IPS DF 6.9 (cell line): Measurements from ENCODE around the gene WWOX.

Source experiments
- DNase-seq: peaks from one replicate; pipeline ENCODE4 v3.0.0-alpha.2; 2013; ENCODE audit warnings: low read depth, low spot score
- H3K27ac ChIP-seq: one replicate; pipeline ENCODE4 v1.5.1; 2013; ENCODE audit warnings: low read length, control low read depth
- H3K27me3 ChIP-seq: 2 replicates; pipeline ENCODE4 v1.6.1; 2013; ENCODE audit warnings: mild to moderate bottlenecking, low read length; ENCODE audit not compliant: control insufficient read depth, insufficient read depth
- H3K36me3 ChIP-seq: 2 replicates; pipeline ENCODE4 v1.6.1; 2013; ENCODE audit warnings: low read length; ENCODE audit not compliant: control insufficient read depth, insufficient read depth
- H3K4me1 ChIP-seq: 2 replicates; pipeline ENCODE4 v1.6.1; 2013; ENCODE audit warnings: low read length; ENCODE audit not compliant: control insufficient read depth, insufficient read depth
- H3K4me3 ChIP-seq: 2 replicates; pipeline ENCODE4 v1.5.1; 2013; ENCODE audit warnings: mild to moderate bottlenecking, low read length
- H3K9me3 ChIP-seq: 2 replicates; pipeline ENCODE4 v1.6.1; 2013; ENCODE audit warnings: low read length, inconsistent platforms; ENCODE audit not compliant: control insufficient read depth, insufficient read depth
- WGBS: extraction: QIAGEN DNeasy Blood & Tissue Kit; methylation state at CpG from one replicate; pipeline ENCODE4 v1.1.7; 2013; ENCODE audit warnings: mixed read lengths, missing lambda C conversion rate; ENCODE audit not compliant: insufficient read length, insufficient coverage; 5-methylcytosine and 5-hydroxymethylcytosine counted together

WWOX gene

DNA sequence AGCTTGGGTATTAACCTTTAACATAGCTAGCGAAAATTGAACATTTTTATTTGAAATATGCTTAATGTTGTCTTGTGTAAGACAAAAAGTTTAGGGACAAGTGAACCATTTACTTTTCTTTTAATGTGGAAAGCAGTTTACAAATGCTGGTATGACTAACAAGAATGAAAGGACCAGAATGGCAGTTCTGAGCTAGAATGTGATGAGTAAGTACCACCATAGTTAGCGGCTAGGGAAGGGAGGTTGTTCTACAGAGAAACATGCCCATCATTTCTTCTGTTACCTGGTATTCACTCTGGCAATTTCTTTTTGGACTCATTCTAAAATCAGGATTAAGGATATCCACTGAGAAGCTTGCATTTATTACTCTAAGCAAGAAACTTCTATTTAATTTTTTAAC is 121.1 kb downstream of the WWOX start:
- Histone ChIP-seq H3K4me3 (no peak overlapping the region), H3K27me3 (no peaks in the 10 kb centered on the region), H3K36me3 (no peaks in the 10 kb centered on the region), H3K9me3 (no peaks in the 10 kb centered on the region), H3K4me1 (no peaks in the 10 kb centered on the region), H3K27ac (no peak overlapping the region)
- no peak for DNase-seq
- no CpG with 5 or more reads among the region's 2 CpGs for WGBS

DNA sequence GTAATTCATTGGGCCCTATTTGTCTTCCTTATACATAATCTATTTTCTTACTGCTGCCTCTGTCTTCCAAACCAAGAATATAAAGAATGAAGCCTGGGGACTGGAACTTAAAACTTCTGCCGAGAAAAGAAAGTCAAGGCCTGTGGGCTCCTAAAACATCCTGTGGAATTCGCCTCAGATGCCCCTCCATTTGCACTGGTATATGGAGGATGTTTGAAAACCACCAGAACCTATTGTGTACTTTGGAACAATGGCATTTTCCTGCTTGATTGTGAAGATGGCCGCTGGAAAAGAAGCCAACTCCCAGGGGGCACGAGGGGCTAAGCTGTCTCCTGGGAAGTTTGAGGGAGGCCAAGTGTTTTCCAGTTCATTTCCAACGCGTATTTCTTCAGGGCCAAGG is 122.4 kb downstream of the WWOX start:
- no CpG with 5 or more reads among the region's 6 CpGs for WGBS
- no peak overlapping the region for H3K4me3 ChIP-seq
- H3K36me3 ChIP-seq: no peaks in the 10 kb centered on the region
- no peaks in the 10 kb centered on the region for H3K4me1 ChIP-seq
- no peaks in the 10 kb centered on the region for H3K9me3 ChIP-seq
- no peak overlapping the region for H3K27ac ChIP-seq
- no peak for DNase-seq
- no peaks in the 10 kb centered on the region for H3K27me3 ChIP-seq

- DNase-seq: no peak
- WGBS: no CpG with 5 or more reads among the region's 2 CpGs
- H3K36me3 ChIP-seq: no peaks in the 10 kb centered on the region
- H3K27ac ChIP-seq: no peak overlapping the region
- no peak overlapping the region for H3K4me3 ChIP-seq
- H3K9me3 ChIP-seq: no peaks in the 10 kb centered on the region
- no peaks in the 10 kb centered on the region for H3K27me3 ChIP-seq
- H3K4me1 ChIP-seq: no peaks in the 10 kb centered on the region
Observed at GRCh38 chr16:78224342-78224741, 124.9 kb downstream of the WWOX start.

DNA sequence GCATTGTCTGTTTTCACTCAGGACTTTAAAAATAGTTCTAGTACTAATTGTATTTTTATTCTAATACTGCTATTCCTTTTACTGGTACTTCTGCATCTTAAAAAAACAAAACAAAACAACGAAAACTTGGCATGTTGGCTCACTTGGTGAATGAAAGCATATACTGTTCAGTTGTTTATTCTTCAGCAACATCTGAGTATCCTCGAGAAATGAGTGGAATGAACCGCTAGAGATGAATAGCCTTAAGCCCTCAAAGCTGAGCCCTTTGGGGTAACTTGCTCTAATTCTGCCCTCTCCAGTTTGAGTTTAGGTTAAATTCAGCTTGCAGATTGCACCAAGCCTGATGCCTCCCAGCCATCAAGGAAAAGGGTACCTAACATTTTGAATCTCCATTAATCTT is 126.5 kb downstream of the WWOX start:
- no peak overlapping the region for H3K4me3 ChIP-seq
- WGBS: no CpG with 5 or more reads among the region's 3 CpGs
- H3K27ac ChIP-seq: no peak overlapping the region
- no peaks in the 10 kb centered on the region for H3K4me1 ChIP-seq
- no peaks in the 10 kb centered on the region for H3K9me3 ChIP-seq
- no peak for DNase-seq
- H3K27me3 ChIP-seq: no peaks in the 10 kb centered on the region
- H3K36me3 ChIP-seq: no peaks in the 10 kb centered on the region

GRCh38 chr16:78227855-78228254 is 128.4 kb downstream of the WWOX start:
- WGBS: no CpG with 5 or more reads among the region's 3 CpGs
- Histone ChIP-seq H3K4me3 (no peak overlapping the region), H3K4me1 (no peaks in the 10 kb centered on the region), H3K9me3 (no peaks in the 10 kb centered on the region), H3K27ac (no peak overlapping the region), H3K36me3 (no peaks in the 10 kb centered on the region), H3K27me3 (no peaks in the 10 kb centered on the region)
- no peak for DNase-seq

GRCh38 chr16:78228704-78229103 is 129.2 kb downstream of the WWOX start:
- no peak for DNase-seq
- H3K27me3 ChIP-seq: no peaks in the 10 kb centered on the region
- H3K9me3 ChIP-seq: no peaks in the 10 kb centered on the region
- no peaks in the 10 kb centered on the region for H3K36me3 ChIP-seq
- H3K27ac ChIP-seq: no peak overlapping the region
- H3K4me1 ChIP-seq: no peaks in the 10 kb centered on the region
- H3K4me3 ChIP-seq: no peak overlapping the region
- no CpG with 5 or more reads among the region's 4 CpGs for WGBS

GRCh38 chr16:78230832-78231231 is 131.4 kb downstream of the WWOX start:
- WGBS: no CpG with 5 or more reads among the region's 3 CpGs
- Histone ChIP-seq H3K27me3 (no peaks in the 10 kb centered on the region), H3K4me1 (no peaks in the 10 kb centered on the region), H3K27ac (no peak overlapping the region), H3K4me3 (no peak overlapping the region), H3K9me3 (no peaks in the 10 kb centered on the region), H3K36me3 (no peaks in the 10 kb centered on the region)
- DNase-seq: no peak

DNA sequence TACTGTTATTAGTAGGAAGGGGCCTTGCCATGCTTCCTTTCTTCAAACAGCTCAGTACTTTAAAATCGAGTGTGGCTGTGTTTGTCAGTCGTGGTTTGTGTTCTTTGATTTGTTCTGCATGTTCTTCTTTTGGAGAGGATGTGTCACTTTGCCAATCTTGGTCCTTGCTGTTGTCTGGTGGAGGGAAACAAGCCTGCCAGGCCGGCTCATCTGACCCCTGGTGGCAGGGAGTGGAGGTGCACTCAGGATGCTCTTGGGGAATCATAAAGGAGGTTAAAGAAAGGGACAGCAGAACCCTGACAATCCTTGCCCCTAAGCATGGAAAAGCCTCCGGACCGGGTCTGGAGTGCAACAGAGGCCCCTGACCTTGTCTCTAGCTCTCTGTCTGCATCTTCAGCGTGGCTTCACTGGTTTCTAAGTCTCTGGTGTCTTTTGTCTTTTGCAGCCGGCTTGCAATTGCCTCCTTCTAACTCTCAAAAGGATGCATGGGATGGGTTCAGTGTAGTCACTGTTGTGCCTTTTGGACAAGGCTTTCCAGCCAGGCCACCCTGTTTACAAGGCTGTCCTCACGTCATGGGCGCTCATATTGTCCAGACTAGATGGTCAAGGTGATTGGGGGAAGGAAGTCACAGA is 135.8 kb downstream of the WWOX start:
- Histone ChIP-seq H3K36me3 (no peaks in the 10 kb centered on the region), H3K27me3 (no peaks in the 10 kb centered on the region), H3K4me3 (no peak overlapping the region), H3K4me1 (no peaks in the 10 kb centered on the region), H3K9me3 (no peaks in the 10 kb centered on the region), H3K27ac (no peak overlapping the region)
- DNase-seq: peak; percentile 61
- WGBS: no CpG with 5 or more reads among the region's 9 CpGs

GRCh38 chr16:78235876-78236275 is 136.4 kb downstream of the WWOX start:
- DNase-seq: no peak
- Histone ChIP-seq H3K9me3 (no peaks in the 10 kb centered on the region), H3K4me1 (no peaks in the 10 kb centered on the region), H3K27me3 (no peaks in the 10 kb centered on the region), H3K36me3 (no peaks in the 10 kb centered on the region), H3K27ac (no peak overlapping the region), H3K4me3 (no peak overlapping the region)
- no CpG with 5 or more reads among the region's 4 CpGs for WGBS

DNA sequence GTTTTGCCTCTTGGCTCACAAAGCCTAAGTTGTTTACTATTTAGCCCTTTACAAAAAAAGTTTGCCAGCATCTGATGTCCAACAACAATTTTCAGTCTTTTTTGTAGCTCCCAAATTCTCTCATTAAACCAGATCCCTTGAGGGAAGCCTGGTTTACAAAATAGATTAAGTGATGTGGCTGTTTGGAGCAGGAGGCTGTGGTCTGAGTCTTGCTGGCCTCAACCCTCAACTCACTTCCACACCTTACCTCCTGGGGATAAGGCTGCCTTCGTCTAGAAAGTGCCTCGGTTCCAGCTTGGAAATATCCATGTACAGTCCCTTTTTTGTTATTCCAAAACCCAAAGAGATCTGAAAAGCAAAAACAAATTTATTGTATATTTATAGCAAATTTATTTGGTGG is 138.4 kb downstream of the WWOX start:
- no peaks in the 10 kb centered on the region for H3K4me1 ChIP-seq
- H3K4me3 ChIP-seq: no peak overlapping the region
- no peak overlapping the region for H3K27ac ChIP-seq
- H3K27me3 ChIP-seq: no peaks in the 10 kb centered on the region
- H3K36me3 ChIP-seq: no peaks in the 10 kb centered on the region
- no peaks in the 10 kb centered on the region for H3K9me3 ChIP-seq
- no peak for DNase-seq
- WGBS: no CpG with 5 or more reads among the region's 2 CpGs

- no peaks in the 10 kb centered on the region for H3K4me1 ChIP-seq
- H3K27ac ChIP-seq: no peak overlapping the region
Observed at GRCh38 chr16:78240459-78241222, 141.2 kb downstream of the WWOX start.

More at GRCh38 chr16:78240459-78241222, 141.2 kb downstream of the WWOX start:
- DNase-seq: no peak
- no CpG with 5 or more reads among the region's 13 CpGs for WGBS
- no peak overlapping the region for H3K4me3 ChIP-seq
- H3K27me3 ChIP-seq: no peaks in the 10 kb centered on the region
- no peaks in the 10 kb centered on the region for H3K36me3 ChIP-seq
- no peaks in the 10 kb centered on the region for H3K9me3 ChIP-seq
